ENCODE measurements around the gene ZNF764.

Gene ZNF764

DNA sequence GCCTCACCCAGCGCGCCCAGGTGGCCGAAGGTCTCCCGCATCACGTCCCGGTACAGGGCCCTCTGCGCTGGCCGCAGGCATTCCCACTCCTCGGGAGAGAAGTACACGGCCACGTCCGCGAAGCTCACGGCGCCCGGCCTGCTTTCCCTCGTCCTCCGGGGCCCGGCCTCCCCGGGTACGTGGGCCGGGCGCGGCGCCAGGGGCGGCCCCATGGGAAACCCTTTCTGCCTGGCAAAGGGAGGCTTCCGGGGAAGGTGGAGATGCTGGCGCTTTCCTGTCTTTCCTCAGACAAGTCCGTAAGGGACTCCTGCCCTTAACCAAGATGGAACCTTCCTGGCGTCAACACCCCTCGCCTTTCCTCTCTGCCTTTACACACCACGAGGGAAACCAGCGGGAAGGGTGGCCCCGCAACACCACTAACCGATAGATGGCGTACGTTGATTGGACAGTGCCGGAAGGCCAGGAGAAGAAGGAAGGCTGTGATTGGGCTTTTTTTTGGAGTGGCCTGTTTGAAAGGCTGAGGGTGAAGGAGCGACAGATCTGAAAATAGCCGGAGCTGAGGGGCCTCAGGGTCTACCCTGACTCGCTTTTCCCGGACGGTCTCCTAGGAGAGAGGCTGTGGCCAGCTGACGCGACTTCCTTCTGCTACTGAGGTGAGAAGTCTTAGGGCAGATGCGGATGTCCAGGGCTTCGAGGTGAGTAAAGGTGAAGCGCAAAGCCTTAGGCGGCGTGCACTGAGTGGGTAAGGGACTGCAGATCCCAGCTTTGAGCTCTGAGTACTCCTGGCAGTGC lies 27.4 kb upstream of the ZNF764 start, which contains the start of gene ZNF785:
Gene ZNF785 (minus strand): TSS at position 298 of the 792 bp plus-strand sequence. CDS start 86 bp downstream, at position 212.
- in situ Hi-C loops (cut with HindIII; ENCODE audit: low sequenced_read_pairs), result no loop called here
- DNase-seq (ENCODE audit: low read depth), result peak; percentile 98
- TF ChIP-seq, protein P1, sequence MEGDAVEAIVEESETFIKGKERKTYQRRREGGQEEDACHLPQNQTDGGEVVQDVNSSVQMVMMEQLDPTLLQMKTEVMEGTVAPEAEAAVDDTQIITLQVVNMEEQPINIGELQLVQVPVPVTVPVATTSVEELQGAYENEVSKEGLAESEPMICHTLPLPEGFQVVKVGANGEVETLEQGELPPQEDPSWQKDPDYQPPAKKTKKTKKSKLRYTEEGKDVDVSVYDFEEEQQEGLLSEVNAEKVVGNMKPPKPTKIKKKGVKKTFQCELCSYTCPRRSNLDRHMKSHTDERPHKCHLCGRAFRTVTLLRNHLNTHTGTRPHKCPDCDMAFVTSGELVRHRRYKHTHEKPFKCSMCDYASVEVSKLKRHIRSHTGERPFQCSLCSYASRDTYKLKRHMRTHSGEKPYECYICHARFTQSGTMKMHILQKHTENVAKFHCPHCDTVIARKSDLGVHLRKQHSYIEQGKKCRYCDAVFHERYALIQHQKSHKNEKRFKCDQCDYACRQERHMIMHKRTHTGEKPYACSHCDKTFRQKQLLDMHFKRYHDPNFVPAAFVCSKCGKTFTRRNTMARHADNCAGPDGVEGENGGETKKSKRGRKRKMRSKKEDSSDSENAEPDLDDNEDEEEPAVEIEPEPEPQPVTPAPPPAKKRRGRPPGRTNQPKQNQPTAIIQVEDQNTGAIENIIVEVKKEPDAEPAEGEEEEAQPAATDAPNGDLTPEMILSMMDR (IDR thresholded peaks at IDR 0.05; ENCODE audit: low read depth, low read length, missing control alignments), result no peak
- H3K4me3 ChIP-seq (ENCODE audit: low read depth, low read length), result peak within 1 kb of the TSS; percentile 71

DNA sequence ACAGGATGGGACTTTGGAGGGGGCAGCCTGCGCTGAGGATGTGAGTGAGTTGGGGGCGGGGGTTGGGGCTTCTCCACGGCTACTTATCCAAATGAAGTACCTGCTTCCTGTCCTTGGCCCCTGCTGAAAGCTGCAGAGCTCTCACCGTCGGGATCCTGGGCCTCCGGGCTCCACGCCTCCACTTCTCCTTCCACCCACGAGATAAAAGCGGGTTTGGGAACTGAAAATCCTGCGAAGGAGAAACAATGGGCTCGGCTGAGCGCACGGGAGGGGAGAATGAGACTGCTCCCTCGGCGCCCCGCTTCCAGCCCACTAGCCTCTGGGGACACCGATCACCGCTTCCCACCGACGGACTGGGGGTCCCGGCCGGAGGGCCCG lies 26.8 kb upstream of the ZNF764 start:
- H3K4me3 ChIP-seq (ENCODE audit: low read depth, low read length), result peak overlapping the region; percentile 71
- TF ChIP-seq, protein P1 (IDR thresholded peaks at IDR 0.05; ENCODE audit: low read depth, low read length, missing control alignments), result no peak
- DNase-seq (ENCODE audit: low read depth), result no peak
- in situ Hi-C loops (cut with HindIII; ENCODE audit: low sequenced_read_pairs), result no loop called here

DNA sequence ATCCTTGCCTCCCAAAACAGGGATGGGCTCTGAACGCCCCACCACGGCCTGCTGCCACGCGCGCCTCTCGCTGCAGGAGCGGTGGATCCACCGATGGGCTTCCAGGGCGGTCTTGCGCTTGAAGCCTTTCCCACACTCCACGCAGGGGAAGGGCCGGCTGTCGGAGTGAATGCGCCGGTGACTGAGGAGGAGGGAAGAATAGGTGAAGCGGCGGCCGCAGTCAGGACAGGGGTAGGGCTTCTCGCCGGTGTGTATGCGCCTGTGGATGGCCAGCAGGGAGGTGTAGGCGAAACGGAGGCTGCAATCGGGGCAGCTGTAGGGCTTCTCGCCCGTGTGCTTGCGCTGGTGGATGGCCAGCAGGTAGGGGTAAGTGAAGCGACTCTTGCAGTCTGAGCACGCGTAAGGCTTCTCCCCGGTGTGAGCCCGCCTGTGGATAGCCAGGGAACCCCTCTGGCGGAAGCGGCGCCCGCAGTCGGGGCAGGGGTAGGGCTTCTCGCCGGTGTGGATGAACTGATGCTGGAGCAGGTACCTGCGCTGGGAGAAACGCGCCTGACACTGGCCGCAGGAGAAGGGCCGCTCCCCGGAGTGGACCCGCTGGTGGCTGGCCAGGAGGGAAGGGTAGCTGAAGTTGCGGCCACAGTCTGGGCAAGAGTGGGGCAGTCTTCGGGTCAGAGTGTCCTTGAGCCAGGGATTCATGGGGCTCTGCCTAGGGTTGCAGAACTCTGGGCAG lies 24.6 kb upstream of the ZNF764 start:
- no peak for DNase-seq (ENCODE audit: low read depth)
- in situ Hi-C loops (cut with HindIII; ENCODE audit: low sequenced_read_pairs), result no loop called here
- H3K4me3 ChIP-seq (ENCODE audit: low read depth, low read length), result no peak overlapping the region
- TF ChIP-seq, protein P1 (IDR thresholded peaks at IDR 0.05; ENCODE audit: low read depth, low read length, missing control alignments), result no peak

DNA sequence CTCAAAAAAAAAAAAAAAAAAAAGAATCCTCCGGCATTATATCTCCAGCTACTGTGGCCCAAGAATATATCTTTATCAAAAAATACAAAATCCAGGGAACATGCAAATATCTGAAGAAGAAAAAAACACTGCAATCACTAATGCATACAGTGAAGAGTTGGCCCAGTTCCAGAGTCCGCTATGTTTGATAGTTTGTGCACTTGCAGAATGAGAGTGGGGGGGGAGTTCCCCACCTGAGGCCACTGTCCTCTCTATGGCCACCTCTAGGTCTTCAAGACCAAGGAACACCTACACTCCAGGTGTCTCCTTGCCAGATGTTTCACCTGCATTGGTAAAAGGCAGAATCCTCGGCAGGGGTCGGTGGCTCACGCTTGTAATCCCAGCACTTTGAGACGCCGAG lies 23.3 kb upstream of the ZNF764 start:
- TF ChIP-seq, protein P1 (IDR thresholded peaks at IDR 0.05; ENCODE audit: low read depth, low read length, missing control alignments), result no peak
- H3K4me3 ChIP-seq (ENCODE audit: low read depth, low read length), result no peak overlapping the region
- no peak for DNase-seq (ENCODE audit: low read depth)
- in situ Hi-C loops (cut with HindIII; ENCODE audit: low sequenced_read_pairs), result no loop called here

DNA sequence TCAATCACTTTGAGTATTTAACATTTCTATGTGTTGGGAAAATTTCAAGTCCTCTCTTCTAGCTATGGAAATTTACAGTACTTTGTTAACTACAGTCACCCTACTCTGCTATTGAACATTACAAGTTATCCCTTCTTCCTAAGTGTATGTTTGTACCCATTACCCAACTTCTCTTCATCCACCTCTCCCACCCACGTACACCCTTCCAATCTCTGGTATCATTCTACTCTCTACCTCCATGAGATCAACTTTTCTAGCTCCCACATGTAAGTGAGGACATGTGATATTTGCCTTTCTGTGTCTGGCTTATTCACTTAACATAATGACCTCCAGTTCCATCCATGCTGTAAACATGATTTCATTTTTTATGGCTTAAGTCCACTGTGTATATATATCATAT lies 16.5 kb upstream of the ZNF764 start:
- H3K4me3 ChIP-seq (ENCODE audit: low read depth, low read length), result no peak overlapping the region
- DNase-seq (ENCODE audit: low read depth), result no peak
- in situ Hi-C loops (cut with HindIII; ENCODE audit: low sequenced_read_pairs), result no loop called here
- TF ChIP-seq, protein P1 (IDR thresholded peaks at IDR 0.05; ENCODE audit: low read depth, low read length, missing control alignments), result no peak

DNA sequence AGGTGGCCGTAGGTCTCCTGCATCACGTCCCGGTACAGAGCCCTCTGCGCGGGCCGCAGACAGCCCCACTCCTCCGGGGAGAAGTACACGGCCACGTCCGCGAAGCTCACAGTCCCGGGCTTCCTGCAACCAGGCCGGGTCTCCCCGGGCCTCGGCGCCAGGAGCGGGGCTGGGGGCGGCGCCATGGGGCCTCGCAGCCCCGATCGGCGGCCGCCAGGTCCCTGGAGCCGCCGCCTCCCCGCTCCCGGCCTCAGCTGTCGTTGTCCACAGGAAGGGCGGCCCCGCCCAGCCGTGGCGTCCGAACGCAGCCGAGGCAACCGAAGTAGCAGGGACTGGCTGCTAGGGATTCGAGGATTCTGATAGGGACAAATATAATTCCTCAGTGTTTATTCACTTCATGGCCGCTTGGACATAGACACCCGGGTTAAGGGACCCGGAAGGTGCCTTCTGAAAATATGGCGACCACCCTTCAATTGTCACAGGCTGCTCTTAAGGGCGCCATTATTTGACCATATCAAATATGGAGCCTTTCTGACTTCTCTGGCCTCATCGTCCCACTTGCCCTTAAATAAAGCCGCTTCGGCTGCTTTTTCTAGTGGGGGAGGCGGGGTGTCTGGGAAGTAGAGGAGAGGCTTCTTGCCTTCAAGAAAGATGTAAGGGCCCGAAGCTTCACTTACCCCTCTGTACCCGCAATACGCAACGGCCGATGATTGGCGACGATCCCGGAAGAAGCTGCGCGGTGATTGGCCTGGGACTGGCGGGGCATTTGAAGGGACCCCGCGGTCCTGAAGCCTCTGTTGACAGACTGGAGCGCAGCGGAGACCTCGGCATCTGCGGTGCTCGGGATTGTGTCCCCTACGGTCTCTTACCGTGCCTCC lies 13.5 kb upstream of the ZNF764 start, which contains the start of gene ZNF688:
Gene ZNF688 (minus strand): TSS at position 270 of the 878 bp plus-strand sequence. CDS start 85 bp downstream, at position 185.
- TF ChIP-seq, protein P1 (IDR thresholded peaks at IDR 0.05; ENCODE audit: low read depth, low read length, missing control alignments), result no peak
- H3K4me3 ChIP-seq (ENCODE audit: low read depth, low read length), result peak within 1 kb of the TSS; percentile 60
- in situ Hi-C loops (cut with HindIII; ENCODE audit: low sequenced_read_pairs), result no loop called here
- DNase-seq (ENCODE audit: low read depth), result peak; percentile 94

Measured in astrocyte of the cerebellum (primary cell).